Measurements from ENCODE around the gene ZNF382. TPM values are rescaled to one million over a fixed set of nuclear protein-coding genes. Genes with fewer than 3 reads are reported as not detected.

The ZNF382 gene
- total RNA-seq (2012; rRNA removed), result 1.9 and 4.5 TPM in 2 replicates
- 0.59 and 0.80 TPM in 2 replicates for polyA plus RNA-seq (2012; rRNA removed)
- polyA plus RNA-seq (2012; cell fraction: cytosol; rRNA removed), result 0.30 and 0.46 TPM in 2 replicates
- 1.1 and 3.6 TPM in 2 replicates for polyA plus RNA-seq (2012; cell fraction: nucleus; rRNA removed; ENCODE audit: low replicate concordance)
- percentile 54 among the genes with signal in this experiment for Bru-seq, nascent RNA
- percentile 68 among the genes with signal in this experiment for BruChase-seq, experiment 1, labeled RNA remaining after a 6-hour chase
- percentile 71 among the genes with signal in this experiment for BruChase-seq, experiment 2, labeled RNA remaining after a 2-hour chase
- long read RNA-seq, partial matches to known transcripts, result 0 of 4 reads
- long read RNA-seq, other reads (novel, unspliced or antisense), result 4 of 4 reads

GRCh38 chr19:36605101-36605876 is at the start of gene ZNF382:
Gene ZNF382, plus strand, starts transcription at chr19:36605313. Its CDS starts 4,602 bp downstream, at chr19:36609915.
- Histone ChIP-seq H3K9me3 (ENCODE audit: control insufficient read depth, insufficient read depth, low read length) (peaks cover 4% of the 10 kb centered on the region), H3K4me3 (ENCODE audit: insufficient read depth, low read depth, low read length) (peak within 1 kb of the TSS; percentile 96), H2AFZ (replicated peaks; ENCODE audit: low read length, poor library complexity) (peak within 1 kb of the TSS; percentile 99), H3K4ac (ENCODE audit: low read depth, low read length) (peak within 1 kb of the TSS; percentile 81), H4K20me1 (ENCODE audit: insufficient read depth, low read length) (no peaks in the 10 kb centered on the region), H2AK9ac (replicated peaks; ENCODE audit: low read depth, low read length, poor library complexity) (peak within 1 kb of the TSS; percentile 93), H3K18ac (ENCODE audit: low read depth, low read length) (0 out of 2 replicates have a peak within 1 kb of the TSS, but pooled peaks have one; percentile 25), H2AK5ac (ENCODE audit: low read depth, low read length) (0 out of 2 replicates have a peak within 1 kb of the TSS, but pooled peaks have one; percentile 0), H2BK15ac (ENCODE audit: low read depth, low read length) (no peak within 1 kb of the TSS), H2BK20ac (ENCODE audit: low read depth, low read length) (no peak within 1 kb of the TSS), H3K4me2 (ENCODE audit: low read depth, low read length) (peak within 1 kb of the TSS; percentile 98), H3K23ac (ENCODE audit: low read depth, low read length) (peak within 1 kb of the TSS; percentile 29; the same call in 1 of the 2 replicates), H3K56ac (ENCODE audit: extremely low read depth, insufficient read depth, low read length) (peak within 1 kb of the TSS; percentile 29; the same call in 1 of the 2 replicates), H3K27ac (ENCODE audit: insufficient read depth, low read length) (peak within 1 kb of the TSS; percentile 64), H2BK5ac (ENCODE audit: low read depth, low read length, poor library complexity, severe bottlenecking) (peak within 1 kb of the TSS; percentile 53), H3K79me1 (ENCODE audit: low read depth in 1 of 2, low read length in 2 of 2) (peaks cover 4 to 11% of the 10 kb centered on the region in 2 experiments; a peak in 3 of 4 replicates), H3K4me1 (ENCODE audit: control insufficient read depth, insufficient read depth, low read length) (no peaks in the 10 kb centered on the region), H4K8ac (ENCODE audit: low read depth in 2 of 2, low read length in 2 of 2) (peak within 1 kb of the TSS; percentile 65 to 80), H3K14ac (replicated peaks; ENCODE audit: low read depth, low read length) (peak within 1 kb of the TSS; percentile 61), H3K9me1 (ENCODE audit: insufficient read depth, low read length) (no peaks in the 10 kb centered on the region), H2BK120ac (ENCODE audit: low read depth, low read length) (no peak within 1 kb of the TSS), H3K27me3 (ENCODE audit: control insufficient read depth, insufficient read depth, low read length) (no peaks in the 10 kb centered on the region), H4K5ac (ENCODE audit: low read depth, low read length) (peak within 1 kb of the TSS; percentile 74), H3K9ac (ENCODE audit: low read depth, low read length) (peak within 1 kb of the TSS; percentile 79), H3K36me3 (ENCODE audit: control insufficient read depth, insufficient read depth, low read length) (peaks cover 2% of the 10 kb centered on the region; the same call in 1 of the 2 replicates), H4K91ac (ENCODE audit: insufficient read depth, low read depth, low read length) (peak within 1 kb of the TSS; percentile 51)
- ChIA-PET POLR2A (ENCODE audit: unreplicated experiment) (interaction anchor here (0.6 to 0.7 kb wide), 2 partner anchors 11 to 256 kb away, joined by 3 to 7 read pairs; no protein-coding TSS in a partner anchor), CTCF (no interaction called here)
- in situ Hi-C loops (cut with MboI; ENCODE audit: low sequenced_read_pairs) (no loop called here), intact Hi-C loops (cut with micrococcal nuclease) (loop anchor here (2.0 kb wide), 1 partner anchor 32 kb away; the partner anchor contains the start of gene ZNF529), dilution Hi-C loops (cut with HindIII; ENCODE audit: low sequenced_read_pairs, unreplicated experiment) (no loop called here)
- ATAC-seq (ENCODE audit: low read depth) (peak; percentile 96), DNase-seq (peak; percentile 41)
- no TSS peak for BruUV-seq (replicated peaks)
- WGBS, 2 experiments (ENCODE audit: extremely low coverage in 2 of 2, insufficient read length in 1 of 2), result 5% methylated on average over 22 of the region's 73 CpGs; no CpG with 5 or more reads in 1 of the 2 experiments
- no peak for TF ChIP-seq CHD1 (IDR thresholded peaks at IDR 0.05; ENCODE audit: low read depth, low read length)
- TF ChIP-seq BHLHE40 (IDR thresholded peaks at IDR 0.05; ENCODE audit: low read depth, low read length), result no peak
- TF ChIP-seq FOS (IDR thresholded peaks at IDR 0.05; ENCODE audit: low read depth, low read length), result no peak
- no peak for TF ChIP-seq NFE2L2 (IDR thresholded peaks at IDR 0.05; ENCODE audit: low read depth, low read length)
- no peak for TF ChIP-seq SMC3 (IDR thresholded peaks at IDR 0.05; ENCODE audit: low read depth, low read length)
- no peak for TF ChIP-seq RAD21 (IDR thresholded peaks at IDR 0.05; ENCODE audit: low read length)
- no peak for TF ChIP-seq CTCF (conservative IDR thresholded peaks at IDR 0.05; ENCODE audit: low read depth, low read length)
- no peak for TF ChIP-seq MAFK (IDR thresholded peaks at IDR 0.05; ENCODE audit: low read depth, low read length)
- no peak for TF ChIP-seq MXI1 (IDR thresholded peaks at IDR 0.05; ENCODE audit: borderline replicate concordance, low read depth, low read length)
- no peak for TF ChIP-seq RCOR1 (IDR thresholded peaks at IDR 0.05; ENCODE audit: insufficient replicate concordance, low read length)
- no peak for TF ChIP-seq RFX5 (IDR thresholded peaks at IDR 0.05; ENCODE audit: low read depth, low read length)
- TF ChIP-seq MAZ (IDR thresholded peaks at IDR 0.05; ENCODE audit: borderline replicate concordance, low read depth, low read length), result no peak
- TF ChIP-seq ELK1 (IDR thresholded peaks at IDR 0.05; ENCODE audit: borderline replicate concordance, low read depth, low read length), result no peak

Data from IMR-90 (cell line).